Tibial nerve (tissue), 4 donors: Measurements from ENCODE around the gene MSI2.

ENCODE experiments used
- CTCF ChIP-seq, 5 experiments: fragments of 200-600 bp in 3 of 5; fragments of 450-650 bp in 2 of 5; sonication (generic) in 3 of 5; IDR thresholded peaks; one replicate each; pipeline ENCODE4 v1.5.1; 2016 to 2019; ENCODE audit warnings: antibody characterized with exemption in 5 of 5, mild to moderate bottlenecking in 3 of 5, moderate library complexity in 2 of 5
- EP300 ChIP-seq, 2 donors: sonication (generic); formaldehyde crosslinking; IDR thresholded peaks; one replicate each; pipeline ENCODE4 v1.6.1; 2017; ENCODE audit warnings: antibody characterized with exemption in 2 of 2, mild to moderate bottlenecking in 1 of 2
- POLR2A ChIP-seq, 2 donors: fragments of 450-650 bp; IDR thresholded peaks; one replicate each; pipeline ENCODE4 v1.6.1; 2017; ENCODE audit warnings: antibody characterized with exemption in 2 of 2, mild to moderate bottlenecking in 2 of 2, moderate library complexity in 2 of 2

- TF ChIP-seq CTCF (IDR thresholded peaks at IDR 0.05) (no peak), POLR2A (IDR thresholded peaks at IDR 0.05) (no peak), EP300 (IDR thresholded peaks at IDR 0.05) (no peak)
Measured at GRCh38 chr17:57531648-57532504, 275.6 kb downstream of the MSI2 start.
